Measurements from ENCODE around the gene SORCS2. TPM values are rescaled to one million over a fixed set of nuclear protein-coding genes. Genes with fewer than 3 reads are reported as not detected.

SORCS2 gene
- total RNA-seq, 4 donors from 2014 or later: 0.48 to 1.8 (median 0.68) TPM; not detected in 1

DNA sequence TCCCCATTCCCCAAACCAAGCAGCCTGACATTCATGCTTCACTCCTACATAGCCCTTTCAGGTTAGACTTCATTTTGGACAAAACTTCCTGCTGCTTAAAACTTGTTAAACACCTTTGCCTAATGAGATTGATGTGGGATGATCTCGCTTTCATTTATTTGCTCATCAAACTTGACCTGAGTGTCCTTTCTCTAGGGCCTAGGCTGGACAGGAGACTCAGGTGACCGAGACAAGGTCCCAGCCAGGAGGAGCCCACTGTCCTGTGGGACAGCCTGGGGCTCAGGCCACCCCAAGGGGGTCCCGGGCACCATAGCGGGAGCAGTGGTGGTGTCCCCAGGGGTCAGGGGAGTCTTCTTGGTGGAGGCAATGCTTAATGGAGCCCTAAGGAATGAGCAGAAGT lies 266.1 kb downstream of the SORCS2 start:
- no peaks in the 10 kb centered on the region for H3K9me3 ChIP-seq
- H3K4me3 ChIP-seq: no peak overlapping the region
- in situ Hi-C loops (cut with MboI; ENCODE audit: low pct_ligation_motif_present in 1 of 4, low pct_unique_long_range_greater_than_20kb in 1 of 4, low sequenced_read_pairs in 3 of 4) (no loop called here), intact Hi-C loops (cut with DNase I; ENCODE audit: low total_unique reads) (no loop called here)
- WGBS, 2 donors (ENCODE audit: low coverage in 1 of 2): 90 to 100% methylated on average over 2 to 4 of the region's 4 CpGs
- no peaks in the 10 kb centered on the region for H3K4me1 ChIP-seq
- no peak overlapping the region for H3K27ac ChIP-seq
- no peaks in the 10 kb centered on the region for H3K36me3 ChIP-seq
- TF ChIP-seq, protein P1, sequence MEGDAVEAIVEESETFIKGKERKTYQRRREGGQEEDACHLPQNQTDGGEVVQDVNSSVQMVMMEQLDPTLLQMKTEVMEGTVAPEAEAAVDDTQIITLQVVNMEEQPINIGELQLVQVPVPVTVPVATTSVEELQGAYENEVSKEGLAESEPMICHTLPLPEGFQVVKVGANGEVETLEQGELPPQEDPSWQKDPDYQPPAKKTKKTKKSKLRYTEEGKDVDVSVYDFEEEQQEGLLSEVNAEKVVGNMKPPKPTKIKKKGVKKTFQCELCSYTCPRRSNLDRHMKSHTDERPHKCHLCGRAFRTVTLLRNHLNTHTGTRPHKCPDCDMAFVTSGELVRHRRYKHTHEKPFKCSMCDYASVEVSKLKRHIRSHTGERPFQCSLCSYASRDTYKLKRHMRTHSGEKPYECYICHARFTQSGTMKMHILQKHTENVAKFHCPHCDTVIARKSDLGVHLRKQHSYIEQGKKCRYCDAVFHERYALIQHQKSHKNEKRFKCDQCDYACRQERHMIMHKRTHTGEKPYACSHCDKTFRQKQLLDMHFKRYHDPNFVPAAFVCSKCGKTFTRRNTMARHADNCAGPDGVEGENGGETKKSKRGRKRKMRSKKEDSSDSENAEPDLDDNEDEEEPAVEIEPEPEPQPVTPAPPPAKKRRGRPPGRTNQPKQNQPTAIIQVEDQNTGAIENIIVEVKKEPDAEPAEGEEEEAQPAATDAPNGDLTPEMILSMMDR (IDR thresholded peaks at IDR 0.05): no peak
- TF ChIP-seq EP300 (IDR thresholded peaks at IDR 0.05; ENCODE audit: low read depth) (no peak), POLR2AphosphoS5 (IDR thresholded peaks at IDR 0.05) (no peak), POLR2A (IDR thresholded peaks at IDR 0.05) (no peak)
- H3K27me3 ChIP-seq: no peaks in the 10 kb centered on the region
- DNase-seq: no peak

DNA sequence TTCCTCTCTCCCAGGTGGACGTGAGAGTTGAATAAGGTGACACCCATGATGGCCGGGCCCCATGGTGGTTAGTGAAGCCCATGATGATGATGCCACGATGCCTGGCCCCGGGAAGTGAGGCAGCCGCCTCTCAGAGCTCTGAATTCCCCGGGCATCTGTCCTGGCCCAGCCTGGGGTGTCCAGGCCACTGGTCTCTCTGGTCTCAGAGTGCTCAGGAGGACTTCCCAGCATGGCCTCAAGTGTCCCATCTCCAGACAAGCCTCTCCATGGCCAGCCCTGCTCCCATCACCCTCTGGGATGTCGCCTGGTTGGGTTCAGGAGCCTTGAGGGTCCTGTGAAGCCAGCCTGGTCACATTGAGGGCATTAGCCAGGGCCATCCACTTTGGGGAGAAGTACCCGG lies 267.1 kb downstream of the SORCS2 start:
- H3K27ac ChIP-seq: no peak overlapping the region
- H3K36me3 ChIP-seq: no peaks in the 10 kb centered on the region
- in situ Hi-C loops (cut with MboI; ENCODE audit: low pct_ligation_motif_present in 1 of 4, low pct_unique_long_range_greater_than_20kb in 1 of 4, low sequenced_read_pairs in 3 of 4) (no loop called here), intact Hi-C loops (cut with DNase I; ENCODE audit: low total_unique reads) (no loop called here)
- DNase-seq: no peak
- H3K27me3 ChIP-seq: no peaks in the 10 kb centered on the region
- WGBS, 2 donors (ENCODE audit: low coverage in 1 of 2): 60 to 97% methylated on average over 1 to 8 of the region's 8 CpGs
- no peaks in the 10 kb centered on the region for H3K9me3 ChIP-seq
- no peak overlapping the region for H3K4me3 ChIP-seq
- no peak for TF ChIP-seq POLR2A (IDR thresholded peaks at IDR 0.05)
- TF ChIP-seq, protein P1 (IDR thresholded peaks at IDR 0.05): no peak
- TF ChIP-seq EP300 (IDR thresholded peaks at IDR 0.05; ENCODE audit: low read depth): no peak
- no peak for TF ChIP-seq POLR2AphosphoS5 (IDR thresholded peaks at IDR 0.05)
- no peaks in the 10 kb centered on the region for H3K4me1 ChIP-seq

DNA sequence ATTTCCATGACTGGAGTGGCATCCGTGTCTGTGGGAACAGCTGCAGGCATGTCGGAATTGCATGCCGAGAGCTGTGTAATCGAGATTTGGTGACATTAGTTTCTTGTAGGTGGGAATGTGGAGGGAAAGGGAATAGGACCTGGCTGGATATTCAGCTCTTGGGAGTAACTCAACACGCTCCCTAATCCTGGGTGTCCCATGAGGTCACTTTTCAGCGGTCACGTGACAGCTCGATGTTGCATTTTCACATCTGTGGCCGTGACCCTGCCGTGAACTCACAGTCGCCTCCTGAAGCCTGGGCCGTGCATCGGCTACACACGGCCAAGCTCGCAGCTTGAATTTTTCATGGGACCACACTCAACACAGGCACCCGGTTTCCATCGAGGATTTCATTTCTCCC lies 268.2 kb downstream of the SORCS2 start:
- intact Hi-C loops (cut with DNase I; ENCODE audit: low total_unique reads): no loop called here
- no peak for TF ChIP-seq EP300 (IDR thresholded peaks at IDR 0.05; ENCODE audit: low read depth)
- no peak for TF ChIP-seq POLR2A (IDR thresholded peaks at IDR 0.05)
- TF ChIP-seq, protein P1 (IDR thresholded peaks at IDR 0.05): no peak
- no peak for TF ChIP-seq POLR2AphosphoS5 (IDR thresholded peaks at IDR 0.05)
- H3K4me1 ChIP-seq: no peaks in the 10 kb centered on the region

DNA sequence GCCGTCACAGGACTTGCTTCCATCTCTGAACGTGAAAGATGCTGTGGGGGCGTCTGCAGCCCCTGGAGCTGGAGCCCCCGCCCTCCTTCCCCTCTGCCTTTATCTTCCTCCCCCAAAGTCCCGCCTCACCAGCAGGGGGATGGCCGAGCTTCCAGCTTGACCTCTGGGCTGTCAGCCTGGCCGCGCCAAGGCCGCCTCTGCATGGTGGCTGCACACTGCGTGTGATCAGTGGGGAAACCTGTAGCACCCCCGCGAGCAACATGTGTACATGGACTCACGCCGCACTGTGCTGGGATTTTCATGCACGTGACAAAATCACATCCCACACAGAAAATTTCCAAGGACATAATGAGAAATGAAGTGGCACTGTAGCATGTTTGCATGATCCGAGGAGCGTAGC lies 268.9 kb downstream of the SORCS2 start:
- peaks cover 0 to 4% of the 10 kb centered on the region in 2 donors for H3K9me3 ChIP-seq

More for the DNA sequence above, 268.2 kb downstream of the SORCS2 start:
- Histone ChIP-seq H3K27ac (no peak overlapping the region), H3K9me3 (peaks cover 0 to 2% of the 10 kb centered on the region in 2 donors), H3K36me3 (no peaks in the 10 kb centered on the region), H3K27me3 (no peaks in the 10 kb centered on the region), H3K4me3 (no peak overlapping the region)
- DNase-seq: no peak
- in situ Hi-C loops (cut with MboI; ENCODE audit: low pct_ligation_motif_present in 1 of 4, low pct_unique_long_range_greater_than_20kb in 1 of 4, low sequenced_read_pairs in 3 of 4): no loop called here
- whole genome bisulfite sequencing, 2 donors (ENCODE audit: low coverage in 1 of 2): 25 to 56% methylated on average over 6 to 17 of the region's 17 CpGs

More for the DNA sequence above, 268.9 kb downstream of the SORCS2 start:
- TF ChIP-seq POLR2AphosphoS5 (IDR thresholded peaks at IDR 0.05) (no peak), POLR2A (IDR thresholded peaks at IDR 0.05) (no peak), EP300 (IDR thresholded peaks at IDR 0.05; ENCODE audit: low read depth) (no peak)
- TF ChIP-seq, protein P1 (IDR thresholded peaks at IDR 0.05): no peak
- Histone ChIP-seq H3K4me3 (no peak overlapping the region), H3K36me3 (no peaks in the 10 kb centered on the region), H3K4me1 (no peaks in the 10 kb centered on the region), H3K27ac (no peak overlapping the region), H3K27me3 (no peaks in the 10 kb centered on the region)
- intact Hi-C loops (cut with DNase I; ENCODE audit: low total_unique reads) (no loop called here), in situ Hi-C loops (cut with MboI; ENCODE audit: low pct_ligation_motif_present in 1 of 4, low pct_unique_long_range_greater_than_20kb in 1 of 4, low sequenced_read_pairs in 3 of 4) (no loop called here)
- 66% methylated on average over 17 of the region's 17 CpGs; no CpG with 5 or more reads in 1 of the 2 donors for WGBS, 2 donors (ENCODE audit: low coverage in 1 of 2)
- DNase-seq: no peak
